GM12878 (cell line): ENCODE data around the gene TMEM191B. TPM values are rescaled to one million over a fixed set of nuclear protein-coding genes. Genes with fewer than 3 reads are reported as not detected.
"Not testable (repeated sequence)": the region's sequence is repeated elsewhere in the genome, so short reads cannot be mapped to it uniquely, and the experiment has no call there.

Experiments used
- ATAC-seq: fragments of 200-7000 bp; cut with Tn5 transposase; 3 replicates; pipeline ENCODE4 v1.9.1; 2020; ENCODE audit warnings: mild to moderate bottlenecking, moderate library complexity
- BruUV-seq: library from RNA; stranded (reverse); fragments of 400-500 nt; replicated peaks from 2 replicates; lab custom pipeline; 2021; lab: Mats Ljungman, UMichigan
- CTCF ChIA-PET: fragments of 300-600 bp; sonication (Branson Sonifier 250); formaldehyde crosslinking; extraction: SDS; loops from one replicate; lab custom pipeline; 2021; ENCODE audit warnings: inconsistent platforms; lab: Yijun Ruan, JAX
- POLR2A ChIA-PET: fragments of 350-600 bp; formaldehyde crosslinking; extraction: SDS; loops from one replicate; lab custom pipeline; 2021; ENCODE audit warnings: inconsistent platforms; lab: Charles Lee
- RAD21 ChIA-PET: fragments of 300-600 bp; sonication (Branson Sonifier 250); formaldehyde crosslinking; loops from one replicate; lab custom pipeline; 2023; ENCODE audit warnings: antibody characterized with exemption; ENCODE audit not compliant: unreplicated experiment; lab: Charles Lee
- SMC1A ChIA-PET: fragments of 300-600 bp; sonication (Branson Sonifier 250); formaldehyde crosslinking; loops from one replicate; lab custom pipeline; 2023; ENCODE audit not compliant: unreplicated experiment, uncharacterized antibody; lab: Charles Lee
- DNase-seq: peaks from one replicate; pipeline ENCODE4 v3.0.0-alpha.2; 2011; ENCODE audit warnings: low read depth, low spot score
- FAIRE-seq: peaks from 3 replicates; lab custom pipeline; 2011; peaks lifted over from hg19 to GRCh38; lab: Jason Lieb, UNC
- H2AFZ ChIP-seq: 2 replicates; pipeline ENCODE4 v1.6.0; 2011; ENCODE audit warnings: low read depth, low read length, control low read depth; ENCODE audit not compliant: control insufficient read depth
- H3K27ac ChIP-seq: 2 replicates; pipeline ENCODE4 v1.5.1; 2011; ENCODE audit warnings: control low read depth; ENCODE audit not compliant: control insufficient read depth, insufficient read depth
- H3K27me3 ChIP-seq, 2 experiments: replicated peaks in 1 of 2; 2 replicates each; pipeline versions ENCODE4 v1.6.0 to v1.6.1; 2011; ENCODE audit warnings: low read length in 1 of 2; ENCODE audit not compliant: control insufficient read depth in 2 of 2, insufficient read depth in 2 of 2
- H3K36me3 ChIP-seq, 2 experiments: 2 replicates each; pipeline ENCODE4 v1.5.1; 2011; ENCODE audit warnings: low read length in 1 of 2; ENCODE audit not compliant: control insufficient read depth in 2 of 2, insufficient read depth in 2 of 2
- H3K4me1 ChIP-seq: 2 replicates; pipeline ENCODE4 v1.6.1; 2011; ENCODE audit warnings: mild to moderate bottlenecking, low read length, moderate library complexity, mixed read lengths; ENCODE audit not compliant: control insufficient read depth, insufficient read depth
- H3K4me2 ChIP-seq: 2 replicates; pipeline ENCODE4 v1.6.0; 2011; ENCODE audit warnings: control low read depth; ENCODE audit not compliant: control insufficient read depth, insufficient read depth
- H3K4me3 ChIP-seq: fragments of 200-600 bp; sonication (generic); 2 replicates; pipeline ENCODE4 v1.5.1; 2016
- H3K79me2 ChIP-seq: 2 replicates; pipeline ENCODE4 v1.6.0; 2011; ENCODE audit warnings: low read length; ENCODE audit not compliant: control insufficient read depth, insufficient read depth
- H3K9ac ChIP-seq: 2 replicates; pipeline ENCODE4 v1.8.0; 2011; ENCODE audit warnings: low read length, control low read depth, mixed read lengths; ENCODE audit not compliant: control insufficient read depth, insufficient read depth
- H3K9me3 ChIP-seq: replicated peaks from 3 replicates; pipeline ENCODE4 v1.5.1; 2011; ENCODE audit warnings: mild to moderate bottlenecking, low read length; ENCODE audit not compliant: control insufficient read depth, insufficient read depth
- H4K20me1 ChIP-seq: 2 replicates; pipeline ENCODE4 v1.6.0; 2011; ENCODE audit not compliant: control insufficient read depth, insufficient read depth
- EGR1 ChIP-seq, 2 experiments: IDR thresholded peaks; 1 replicate in 1 of 2; 2 replicates in 1 of 2; pipeline ENCODE4 v1.6.1; 2011 to 2012; ENCODE audit warnings: low read depth in 2 of 2, low read length in 2 of 2, borderline replicate concordance in 1 of 2, mild to moderate bottlenecking in 1 of 2, moderate library complexity in 1 of 2
- WGBS: methylation state at CpG from one replicate; pipeline ENCODE4 v1.1.6; 2016; ENCODE audit warnings: low lambda C conversion rate; ENCODE audit not compliant: insufficient replicate concordance, insufficient coverage; ENCODE audit errors: missing lambda C conversion rate; 5-methylcytosine and 5-hydroxymethylcytosine counted together
- in situ Hi-C: fragments of 300-500 bp; cut with MboI; formaldehyde crosslinking; loops from 9 replicates; pipeline ENCODE4 v1.14.3; 2018; ENCODE audit warnings: mixed read lengths
- intact Hi-C: fragments of 100-400 bp; cut with micrococcal nuclease; formaldehyde crosslinking; loops from one replicate; pipeline ENCODE4 v1.14.2; 2022; ENCODE audit not compliant: unreplicated experiment
- polyA plus RNA-seq, 11 experiments: library from polyadenylated mRNA; depleted of rRNA in 4 of 11; unstranded in 6 of 11; stranded (reverse) in 5 of 11; fragments of >200 nt; fragmentation: Nextera tagmentation in 4 of 11; fragmentation: Illumina TruSeq in 1 of 11; extraction: Ambion mirVana in 4 of 11; extraction: Trizol in 1 of 11; gene quantifications; 1 replicate in 1 of 11; 2 replicates in 10 of 11; pipeline versions ENCODE4 v1.2.1 to v1.2.3, GENCODE V29; 2011 to 2016; ENCODE audit warnings: inconsistent platforms in 2 of 11, missing spikeins in 2 of 11, low read depth in 1 of 11
- total RNA-seq, 4 experiments: library from RNA; depleted of rRNA in 3 of 4; stranded (reverse); fragments of >200 nt in 3 of 4; fragmentation: Illumina TruSeq in 1 of 4; extraction: Trizol in 1 of 4; gene quantifications; 2 replicates each; pipeline versions ENCODE4 v1.2.1 to v1.2.3, GENCODE V29; 2013 to 2021
- TF ChIP-seq, protein P1 (sequence below): fragments of 450-650 bp; IDR thresholded peaks from 2 replicates; pipeline ENCODE4 v1.6.1; 2016; ENCODE audit warnings: mild to moderate bottlenecking, moderate library complexity, borderline replicate concordance

The TMEM191B gene
- total and polyA plus RNA-seq, 10 of the 15 experiments (the other 5 are each of a cell fraction or from before 2014, with no cell fraction given), result 0.67 to 3.1 (median 1.3) TPM; not detected in 4

DNA sequence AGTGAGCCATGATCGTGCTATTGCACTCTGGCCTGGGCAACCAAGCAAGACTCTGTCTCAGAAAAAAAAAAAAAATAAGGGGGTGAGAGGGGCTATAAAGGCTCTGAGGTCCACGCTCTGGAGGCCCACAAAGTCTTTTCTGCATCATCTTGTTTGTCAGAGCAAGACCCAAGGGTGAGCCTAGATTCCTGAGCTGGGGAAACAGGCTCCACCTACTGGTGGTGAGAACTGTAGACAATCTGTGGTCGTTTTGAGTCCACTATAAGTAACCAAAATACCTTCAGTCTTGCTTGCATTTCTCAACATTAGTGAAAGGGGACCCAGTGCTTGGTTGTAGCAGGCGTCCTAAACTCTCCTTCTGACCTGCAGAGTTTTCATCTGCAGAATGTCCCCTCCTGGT, 4.3 kb upstream of the TMEM191B start:
- FAIRE-seq, BruUV-seq, RAD21 ChIA-PET: not testable (repeated sequence)

DNA sequence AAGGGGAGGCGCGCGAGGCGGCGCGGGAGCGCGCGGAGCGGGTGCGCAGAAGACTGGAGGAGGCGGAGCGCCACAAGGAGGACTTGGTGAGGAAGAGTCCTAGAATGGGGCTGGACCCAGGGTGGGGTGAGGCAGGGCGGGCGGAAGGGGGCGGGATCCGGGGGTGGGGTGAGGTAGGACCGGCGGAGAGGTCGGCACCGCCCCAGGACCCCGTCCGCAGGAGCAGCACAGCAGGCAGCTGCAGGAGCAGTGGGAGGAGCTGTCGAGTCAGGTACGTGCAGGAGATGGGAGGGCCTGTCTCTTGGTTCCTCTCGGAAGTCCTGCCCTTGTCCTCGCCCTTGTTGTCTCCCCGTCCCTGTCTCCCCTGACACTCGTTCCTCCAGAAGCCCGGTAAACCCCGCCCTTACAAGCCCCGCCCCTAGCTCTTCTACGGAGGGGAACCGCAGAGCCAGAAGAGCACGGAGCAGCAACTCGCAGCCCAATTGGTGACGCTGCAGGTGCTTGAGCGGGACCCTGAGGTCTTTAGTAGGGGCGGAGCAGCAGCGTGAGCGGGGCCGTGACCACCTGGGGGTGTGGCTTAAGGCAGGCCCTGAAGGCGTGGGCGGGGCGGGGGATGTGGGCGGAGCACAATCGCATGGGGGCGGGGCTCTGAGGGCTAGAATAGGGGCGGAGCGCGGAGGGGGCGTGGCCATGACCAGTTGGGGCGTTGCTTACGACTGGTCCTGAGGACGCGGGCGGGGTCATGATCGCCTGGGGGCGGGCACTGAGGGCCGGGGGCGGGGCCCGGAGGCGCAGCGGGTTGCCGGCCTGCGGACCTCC, 1.2 kb downstream of the TMEM191B start:
- BruUV-seq, H2AFZ ChIP-seq, H3K9me3 ChIP-seq, FAIRE-seq, RAD21 ChIA-PET, H3K79me2 ChIP-seq, DNase-seq, SMC1A ChIA-PET, CTCF ChIA-PET, POLR2A ChIA-PET, H3K4me1 ChIP-seq, H3K4me2 ChIP-seq, H3K27me3 ChIP-seq, H4K20me1 ChIP-seq, H3K9ac ChIP-seq, H3K4me3 ChIP-seq, intact Hi-C loops, H3K36me3 ChIP-seq, in situ Hi-C loops, H3K27ac ChIP-seq: not testable (repeated sequence)
- WGBS, result 0% methylated on average over 20 of the region's 66 CpGs
- peak in 1 of 2 experiments; percentile 44; a peak in 1 of 3 replicates for TF ChIP-seq EGR1 (IDR thresholded peaks at IDR 0.05; ENCODE audit: borderline replicate concordance in 1 of 2, low read depth in 2 of 2, low read length in 2 of 2)
- TF ChIP-seq, protein P1, sequence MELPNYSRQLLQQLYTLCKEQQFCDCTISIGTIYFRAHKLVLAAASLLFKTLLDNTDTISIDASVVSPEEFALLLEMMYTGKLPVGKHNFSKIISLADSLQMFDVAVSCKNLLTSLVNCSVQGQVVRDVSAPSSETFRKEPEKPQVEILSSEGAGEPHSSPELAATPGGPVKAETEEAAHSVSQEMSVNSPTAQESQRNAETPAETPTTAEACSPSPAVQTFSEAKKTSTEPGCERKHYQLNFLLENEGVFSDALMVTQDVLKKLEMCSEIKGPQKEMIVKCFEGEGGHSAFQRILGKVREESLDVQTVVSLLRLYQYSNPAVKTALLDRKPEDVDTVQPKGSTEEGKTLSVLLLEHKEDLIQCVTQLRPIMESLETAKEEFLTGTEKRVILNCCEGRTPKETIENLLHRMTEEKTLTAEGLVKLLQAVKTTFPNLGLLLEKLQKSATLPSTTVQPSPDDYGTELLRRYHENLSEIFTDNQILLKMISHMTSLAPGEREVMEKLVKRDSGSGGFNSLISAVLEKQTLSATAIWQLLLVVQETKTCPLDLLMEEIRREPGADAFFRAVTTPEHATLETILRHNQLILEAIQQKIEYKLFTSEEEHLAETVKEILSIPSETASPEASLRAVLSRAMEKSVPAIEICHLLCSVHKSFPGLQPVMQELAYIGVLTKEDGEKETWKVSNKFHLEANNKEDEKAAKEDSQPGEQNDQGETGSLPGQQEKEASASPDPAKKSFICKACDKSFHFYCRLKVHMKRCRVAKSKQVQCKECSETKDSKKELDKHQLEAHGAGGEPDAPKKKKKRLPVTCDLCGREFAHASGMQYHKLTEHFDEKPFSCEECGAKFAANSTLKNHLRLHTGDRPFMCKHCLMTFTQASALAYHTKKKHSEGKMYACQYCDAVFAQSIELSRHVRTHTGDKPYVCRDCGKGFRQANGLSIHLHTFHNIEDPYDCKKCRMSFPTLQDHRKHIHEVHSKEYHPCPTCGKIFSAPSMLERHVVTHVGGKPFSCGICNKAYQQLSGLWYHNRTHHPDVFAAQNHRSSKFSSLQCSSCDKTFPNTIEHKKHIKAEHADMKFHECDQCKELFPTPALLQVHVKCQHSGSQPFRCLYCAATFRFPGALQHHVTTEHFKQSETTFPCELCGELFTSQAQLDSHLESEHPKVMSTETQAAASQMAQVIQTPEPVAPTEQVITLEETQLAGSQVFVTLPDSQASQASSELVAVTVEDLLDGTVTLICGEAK, result peak; percentile 27; the same call in 1 of the 2 replicates
- peak; percentile 90 for ATAC-seq

More for the DNA sequence above, 4.3 kb upstream of the TMEM191B start:
- H3K4me2 ChIP-seq, H3K9me3 ChIP-seq, POLR2A ChIA-PET, H3K9ac ChIP-seq, H2AFZ ChIP-seq, H4K20me1 ChIP-seq, H3K4me3 ChIP-seq, DNase-seq, intact Hi-C loops, H3K27ac ChIP-seq, H3K4me1 ChIP-seq, SMC1A ChIA-PET, H3K79me2 ChIP-seq, H3K27me3 ChIP-seq, H3K36me3 ChIP-seq, in situ Hi-C loops, CTCF ChIA-PET: not testable (repeated sequence)
- no CpG with 5 or more reads among the region's 4 CpGs for WGBS
- ATAC-seq, result peak; percentile 46

DNA sequence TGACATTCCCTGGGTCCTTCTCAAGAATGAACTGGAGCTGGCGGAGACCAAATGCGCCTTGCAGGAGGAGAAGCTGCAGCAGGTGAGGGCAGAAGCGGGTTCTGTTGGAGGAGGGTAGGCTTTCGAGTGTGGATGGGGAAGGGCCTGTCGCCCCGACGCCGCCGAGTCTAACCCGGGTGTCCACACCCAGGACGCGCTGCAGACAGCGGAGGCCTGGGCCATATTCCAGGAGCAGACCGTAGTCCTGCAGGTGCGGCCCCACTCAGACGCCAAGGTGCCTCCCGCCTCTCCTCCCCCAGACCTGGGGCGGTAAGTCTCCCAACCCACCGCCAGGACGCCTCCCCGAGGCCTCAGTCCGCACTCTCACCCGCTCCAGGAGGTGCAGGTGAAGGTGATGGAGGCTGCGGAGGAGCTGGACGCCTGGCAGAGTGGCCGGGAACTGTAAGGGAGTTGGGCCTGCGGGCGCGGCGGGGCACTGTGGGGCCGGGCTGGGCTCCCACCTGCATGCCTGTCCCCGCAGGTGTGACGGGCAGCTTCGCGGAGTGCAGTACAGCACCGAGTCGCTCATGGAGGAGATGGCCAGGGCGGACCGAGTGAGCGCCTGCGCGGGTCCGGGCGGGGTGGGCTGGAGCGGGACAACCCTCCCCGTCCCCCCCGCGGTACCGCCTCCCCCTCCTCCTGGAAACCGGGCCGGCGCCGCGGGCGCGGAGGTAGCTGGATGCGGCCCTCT, 2.0 kb downstream of the TMEM191B start:
- H3K4me2 ChIP-seq, H3K79me2 ChIP-seq, POLR2A ChIA-PET, BruUV-seq, SMC1A ChIA-PET, H3K9ac ChIP-seq, H3K4me3 ChIP-seq, CTCF ChIA-PET, FAIRE-seq, intact Hi-C loops, H3K9me3 ChIP-seq, H4K20me1 ChIP-seq, H3K4me1 ChIP-seq, in situ Hi-C loops, H3K36me3 ChIP-seq, H3K27me3 ChIP-seq, H2AFZ ChIP-seq, DNase-seq, RAD21 ChIA-PET, H3K27ac ChIP-seq: not testable (repeated sequence)
- peak; percentile 4 for ATAC-seq
- WGBS, result 16% methylated on average over 9 of the region's 57 CpGs
